Neural cell (in vitro differentiated cells): ENCODE data around the gene ELMO1. TPM values are rescaled to one million over a fixed set of nuclear protein-coding genes. Genes with fewer than 3 reads are reported as not detected.

Source experiments
- H2AFZ ChIP-seq: fragments of 200-600, 300-800 bp; sonication (generic), shearing (Covaris generic); 2 replicates; pipeline ENCODE4 v1.6.0; 2014; ENCODE audit warnings: low read depth, mild to moderate bottlenecking, antibody characterized with exemption, low read length, moderate library complexity
- H3F3A ChIP-seq: fragments of 200-600 bp; shearing (Covaris generic); 2 replicates; pipeline ENCODE4 v1.6.1; 2016; ENCODE audit warnings: mild to moderate bottlenecking, moderate library complexity, mixed read lengths, antibody characterized with exemption, low read length; ENCODE audit not compliant: insufficient read depth, poor library complexity, severe bottlenecking
- H3K27ac ChIP-seq: fragments of 200-600, 300-800 bp; sonication (generic), shearing (Covaris generic); 2 replicates; pipeline ENCODE4 v1.5.1; 2014; ENCODE audit warnings: mild to moderate bottlenecking, low read length, moderate library complexity
- H3K27me3 ChIP-seq: fragments of 300-800, 200-600 bp; sonication (generic), shearing (Covaris generic); 2 replicates; pipeline ENCODE4 v1.6.0; 2014; ENCODE audit warnings: mild to moderate bottlenecking, low read depth, low read length, moderate library complexity; ENCODE audit not compliant: insufficient read depth
- H3K36me3 ChIP-seq: fragments of 300-800, 200-600 bp; sonication (generic), shearing (Covaris generic); 2 replicates; pipeline ENCODE4 v1.5.1; 2014; ENCODE audit warnings: mild to moderate bottlenecking, antibody characterized with exemption, low read length, moderate library complexity; ENCODE audit not compliant: insufficient read depth
- H3K4me2 ChIP-seq: fragments of 300-800, 200-600 bp; sonication (generic), shearing (Covaris generic); 2 replicates; pipeline ENCODE4 v1.6.0; 2014; ENCODE audit warnings: mild to moderate bottlenecking, low read length
- H3K4me3 ChIP-seq: fragments of 300-800, 200-600 bp; sonication (generic), shearing (Covaris generic); 2 replicates; pipeline ENCODE4 v1.5.1; 2014; ENCODE audit warnings: mild to moderate bottlenecking, low read length, moderate library complexity
- H3K79me2 ChIP-seq: fragments of 200-600 bp; shearing (Covaris generic); replicated peaks from 2 replicates; pipeline ENCODE4 v1.6.0; 2014; ENCODE audit warnings: mild to moderate bottlenecking, low read length, moderate library complexity; ENCODE audit not compliant: insufficient read depth
- H3K9ac ChIP-seq: fragments of 300-800, 200-600 bp; sonication (generic), shearing (Covaris generic); 2 replicates; pipeline ENCODE4 v1.6.1; 2016; ENCODE audit warnings: mild to moderate bottlenecking, low read length, mixed read lengths
- H3K9me2 ChIP-seq: fragments of 200-600 bp; shearing (Covaris generic); 2 replicates; pipeline ENCODE4 v1.6.1; 2016; ENCODE audit warnings: mild to moderate bottlenecking, low read length, mixed read lengths; ENCODE audit not compliant: insufficient read depth
- H3K9me3 ChIP-seq: fragments of 200-600, 300-800 bp; sonication (generic), shearing (Covaris generic); 2 replicates; pipeline ENCODE4 v1.6.1; 2016; ENCODE audit warnings: mild to moderate bottlenecking, mixed run types, low read length, moderate library complexity, mixed read lengths
- H4K20me1 ChIP-seq: fragments of 200-600 bp; shearing (Covaris generic); 2 replicates; pipeline ENCODE4 v1.6.1; 2016; ENCODE audit warnings: mild to moderate bottlenecking, mixed run types; ENCODE audit not compliant: insufficient read depth
- CTCF ChIP-seq: fragments of 450-650 bp; IDR thresholded peaks from 2 replicates; pipeline ENCODE4 v1.5.1; 2014; ENCODE audit warnings: antibody characterized with exemption, mild to moderate bottlenecking, moderate library complexity; ENCODE audit not compliant: poor library complexity, severe bottlenecking
- EP300 ChIP-seq: fragments of 450-650 bp; conservative IDR thresholded peaks from 2 replicates; pipeline ENCODE4 v1.6.1; 2014; ENCODE audit warnings: antibody characterized with exemption, mild to moderate bottlenecking, moderate library complexity; ENCODE audit not compliant: poor library complexity, severe bottlenecking
- EZH2 ChIP-seq: fragments of 200-600, 300-800 bp; shearing (Covaris generic), sonication (generic); IDR thresholded peaks from 2 replicates; pipeline ENCODE4 v1.6.1; 2014; ENCODE audit warnings: antibody characterized with exemption, low read length, borderline replicate concordance, mild to moderate bottlenecking; ENCODE audit not compliant: insufficient read depth, poor library complexity, severe bottlenecking
- MXI1 ChIP-seq: fragments of 450-650 bp; conservative IDR thresholded peaks from 2 replicates; pipeline ENCODE4 v1.6.1; 2014; ENCODE audit warnings: antibody characterized with exemption, mild to moderate bottlenecking; ENCODE audit not compliant: poor library complexity, severe bottlenecking
- POLR2AphosphoS5 ChIP-seq: IDR thresholded peaks from 2 replicates; pipeline ENCODE4 v1.6.1; 2012
- RAD21 ChIP-seq: fragments of 450-650 bp; conservative IDR thresholded peaks from 2 replicates; pipeline ENCODE4 v1.6.1; 2014; ENCODE audit warnings: antibody characterized with exemption, mild to moderate bottlenecking, moderate library complexity
- REST ChIP-seq: IDR thresholded peaks from 2 replicates; pipeline ENCODE4 v1.6.1; 2012; ENCODE audit warnings: borderline replicate concordance
- SMC3 ChIP-seq: fragments of 450-650 bp; conservative IDR thresholded peaks from 2 replicates; pipeline ENCODE4 v1.6.1; 2014; ENCODE audit warnings: antibody characterized with exemption, mild to moderate bottlenecking, moderate library complexity; ENCODE audit not compliant: poor library complexity
- TAF1 ChIP-seq: IDR thresholded peaks from 2 replicates; pipeline ENCODE4 v1.6.1; 2012; ENCODE audit warnings: low read depth
- polyA plus RNA-seq: library from polyadenylated mRNA; depleted of rRNA; stranded (reverse); fragments of >200 nt; gene quantifications from 2 replicates; pipeline ENCODE4 v1.2.3, GENCODE V29; 2014

The ELMO1 gene
- polyA plus RNA-seq, 1 donor from 2014 or later = 12.2 TPM

- Histone ChIP-seq H3K4me2 (no peak overlapping the region), H3K27ac (no peak overlapping the region), H3K4me3 (no peak overlapping the region), H3K9me3 (no peaks in the 10 kb centered on the region), H2AFZ (no peak overlapping the region), H3K27me3 (no peaks in the 10 kb centered on the region), H3K9ac (no peak overlapping the region), H4K20me1 (no peaks in the 10 kb centered on the region), H3K36me3 (no peaks in the 10 kb centered on the region), H3K9me2 (no peaks in the 10 kb centered on the region), H3F3A (no peaks in the 10 kb centered on the region), H3K79me2 (no peaks in the 10 kb centered on the region)
- TF ChIP-seq EP300 = no peak
- TF ChIP-seq EZH2 = no peak
- no peak for TF ChIP-seq MXI1
- TF ChIP-seq CTCF = no peak
- no peak for TF ChIP-seq POLR2AphosphoS5
- no peak for TF ChIP-seq TAF1
- no peak for TF ChIP-seq SMC3
- no peak for TF ChIP-seq RAD21
- TF ChIP-seq REST = no peak
Measured at GRCh38 chr7:37363536-37364491, 84.8 kb downstream of the ELMO1 start.

- Histone ChIP-seq H3K27ac (no peak overlapping the region), H3K9me3 (no peaks in the 10 kb centered on the region), H3K9ac (no peak overlapping the region), H3K9me2 (no peaks in the 10 kb centered on the region), H4K20me1 (no peaks in the 10 kb centered on the region), H3K79me2 (no peaks in the 10 kb centered on the region), H2AFZ (no peak overlapping the region), H3K36me3 (no peaks in the 10 kb centered on the region), H3F3A (no peaks in the 10 kb centered on the region), H3K4me3 (no peak overlapping the region), H3K27me3 (no peaks in the 10 kb centered on the region), H3K4me2 (no peak overlapping the region)
- TF ChIP-seq EZH2 (no peak), POLR2AphosphoS5 (no peak), REST (no peak), RAD21 (no peak), TAF1 (no peak), CTCF (no peak), SMC3 (no peak), MXI1 (no peak), EP300 (no peak)
Measured at GRCh38 chr7:37362802-37363201, 85.9 kb downstream of the ELMO1 start.
